ENCODE measurements around the gene HHIPL1. TPM values are rescaled to one million over a fixed set of nuclear protein-coding genes. Genes with fewer than 3 reads are reported as not detected.

The HHIPL1 gene
- total RNA-seq, 4 donors from 2014 or later: 0.13 to 4.7 (median 0.56) TPM

DNA sequence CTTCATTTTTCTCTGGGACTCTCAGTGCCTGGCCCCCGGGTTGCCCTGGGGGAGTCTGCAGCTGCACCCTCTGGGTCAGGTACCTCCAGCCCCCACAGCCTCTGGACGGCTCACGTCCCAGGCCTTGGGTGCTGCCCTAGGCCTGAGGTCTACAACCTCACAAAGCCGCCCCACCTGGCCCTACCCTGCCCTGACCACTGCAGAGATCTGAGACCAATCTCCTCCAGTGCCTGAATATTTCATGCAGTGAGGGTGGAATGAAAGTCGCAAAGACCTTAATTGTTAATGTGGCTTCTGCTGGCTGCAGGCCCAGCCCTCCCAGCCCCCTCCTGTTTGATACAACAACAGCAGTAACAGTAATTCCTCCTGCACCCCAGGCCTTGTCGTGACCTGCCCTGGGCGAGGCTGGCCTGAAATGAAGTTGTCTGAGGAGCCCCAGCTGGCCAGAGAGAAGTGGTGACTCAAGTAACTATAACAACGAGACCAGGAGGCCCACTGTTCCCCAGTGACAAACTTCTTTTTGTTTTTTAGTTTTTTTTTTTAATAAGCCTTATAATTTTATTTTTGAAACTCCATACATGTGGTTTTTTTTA, 32.1 kb upstream of the HHIPL1 start:
- no peaks in the 10 kb centered on the region for H3K9me3 ChIP-seq
- H3K4me1 ChIP-seq: peaks cover 26% of the 10 kb centered on the region
- H3K27me3 ChIP-seq: no peaks in the 10 kb centered on the region
- no peaks in the 10 kb centered on the region for H3K36me3 ChIP-seq
- no peak overlapping the region for H3K4me3 ChIP-seq
- peak overlapping the region; percentile 53 for H3K27ac ChIP-seq
- TF ChIP-seq, protein P1, sequence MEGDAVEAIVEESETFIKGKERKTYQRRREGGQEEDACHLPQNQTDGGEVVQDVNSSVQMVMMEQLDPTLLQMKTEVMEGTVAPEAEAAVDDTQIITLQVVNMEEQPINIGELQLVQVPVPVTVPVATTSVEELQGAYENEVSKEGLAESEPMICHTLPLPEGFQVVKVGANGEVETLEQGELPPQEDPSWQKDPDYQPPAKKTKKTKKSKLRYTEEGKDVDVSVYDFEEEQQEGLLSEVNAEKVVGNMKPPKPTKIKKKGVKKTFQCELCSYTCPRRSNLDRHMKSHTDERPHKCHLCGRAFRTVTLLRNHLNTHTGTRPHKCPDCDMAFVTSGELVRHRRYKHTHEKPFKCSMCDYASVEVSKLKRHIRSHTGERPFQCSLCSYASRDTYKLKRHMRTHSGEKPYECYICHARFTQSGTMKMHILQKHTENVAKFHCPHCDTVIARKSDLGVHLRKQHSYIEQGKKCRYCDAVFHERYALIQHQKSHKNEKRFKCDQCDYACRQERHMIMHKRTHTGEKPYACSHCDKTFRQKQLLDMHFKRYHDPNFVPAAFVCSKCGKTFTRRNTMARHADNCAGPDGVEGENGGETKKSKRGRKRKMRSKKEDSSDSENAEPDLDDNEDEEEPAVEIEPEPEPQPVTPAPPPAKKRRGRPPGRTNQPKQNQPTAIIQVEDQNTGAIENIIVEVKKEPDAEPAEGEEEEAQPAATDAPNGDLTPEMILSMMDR (IDR thresholded peaks at IDR 0.05): no peak
- TF ChIP-seq POLR2A (IDR thresholded peaks at IDR 0.05) (no peak), EP300 (IDR thresholded peaks at IDR 0.05) (no peak), POLR2AphosphoS5 (IDR thresholded peaks at IDR 0.05) (no peak)
- 65% methylated on average over 8 of the region's 8 CpGs for WGBS
- no peak for DNase-seq (ENCODE audit: low spot score in 2 of 2)

- no peaks in the 10 kb centered on the region for H3K27me3 ChIP-seq
- no peaks in the 10 kb centered on the region for H3K9me3 ChIP-seq
- 35% methylated on average over 7 of the region's 7 CpGs for WGBS
- no peaks in the 10 kb centered on the region for H3K36me3 ChIP-seq
- TF ChIP-seq EP300 (IDR thresholded peaks at IDR 0.05) (no peak), POLR2A (IDR thresholded peaks at IDR 0.05) (no peak), POLR2AphosphoS5 (IDR thresholded peaks at IDR 0.05) (no peak)
- TF ChIP-seq, protein P1 (IDR thresholded peaks at IDR 0.05): no peak
- peaks cover 33% of the 10 kb centered on the region for H3K4me1 ChIP-seq
- H3K4me3 ChIP-seq: no peak overlapping the region
- DNase-seq (ENCODE audit: low spot score in 2 of 2): no peak
- no peak overlapping the region for H3K27ac ChIP-seq
Observed at GRCh38 chr14:99615497-99616157, 29.3 kb upstream of the HHIPL1 start.

GRCh38 chr14:99616832-99617800, 27.8 kb upstream of the HHIPL1 start:
- Histone ChIP-seq H3K27me3 (no peaks in the 10 kb centered on the region), H3K36me3 (no peaks in the 10 kb centered on the region), H3K9me3 (no peaks in the 10 kb centered on the region), H3K4me1 (peaks cover 33% of the 10 kb centered on the region), H3K27ac (no peak overlapping the region), H3K4me3 (no peak overlapping the region)
- no peak for DNase-seq (ENCODE audit: low spot score in 2 of 2)
- TF ChIP-seq, protein P1 (IDR thresholded peaks at IDR 0.05): no peak
- no peak for TF ChIP-seq POLR2A (IDR thresholded peaks at IDR 0.05)
- 77% methylated on average over 16 of the region's 16 CpGs for WGBS

DNA sequence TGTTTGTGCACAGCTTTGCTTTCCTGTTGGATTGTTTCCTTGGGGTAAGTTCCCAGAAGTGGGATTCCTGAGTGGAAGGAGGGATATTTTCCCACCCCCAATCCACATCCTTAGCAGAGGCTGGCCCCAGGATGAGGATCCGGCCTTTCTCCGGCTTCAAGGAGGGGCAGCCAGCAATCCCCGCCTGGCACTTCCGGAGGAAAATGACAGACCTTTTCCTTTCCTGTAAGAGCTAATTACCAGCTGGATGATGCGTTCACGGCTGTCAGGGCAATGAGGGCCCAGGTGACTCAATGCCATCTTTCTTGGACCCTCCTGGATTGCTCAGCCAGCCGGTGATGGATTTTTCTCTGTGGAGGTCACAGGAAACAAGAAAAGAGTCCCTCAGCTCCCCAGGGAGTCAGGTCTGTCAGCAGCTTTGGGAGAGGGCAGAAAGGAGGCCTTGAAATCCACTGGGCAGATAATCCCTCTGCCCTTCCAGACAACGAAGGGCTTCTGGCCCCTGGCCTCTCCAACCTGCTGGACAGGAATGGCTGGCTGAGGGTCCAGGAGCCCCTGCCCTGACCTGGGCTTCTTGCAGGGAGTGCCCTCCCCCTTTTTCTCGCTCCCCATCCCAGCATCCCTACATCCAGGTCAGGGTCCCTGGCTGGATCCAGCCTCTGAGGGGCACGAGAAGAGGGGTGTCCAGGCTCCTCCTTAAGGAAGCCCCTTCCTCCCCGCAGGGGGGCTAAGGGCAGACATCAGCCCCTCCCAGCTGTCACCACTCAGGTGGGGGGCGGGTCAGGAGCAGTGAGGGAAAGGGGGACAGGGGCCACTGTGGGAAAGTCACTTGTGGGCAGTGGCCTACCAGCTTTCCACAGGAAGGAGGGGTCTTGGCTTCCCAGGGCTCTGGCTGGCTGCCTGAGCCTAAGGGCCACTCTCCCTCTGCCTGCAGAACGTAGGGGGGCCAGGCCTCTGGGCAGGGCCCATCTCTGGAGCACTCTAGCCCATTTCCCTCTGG, 24.8 kb upstream of the HHIPL1 start:
- WGBS: 43% methylated on average over 1 of the region's 13 CpGs
- H3K4me3 ChIP-seq: no peak overlapping the region
- H3K9me3 ChIP-seq: no peaks in the 10 kb centered on the region
- H3K27ac ChIP-seq: no peak overlapping the region
- H3K4me1 ChIP-seq: peaks cover 24% of the 10 kb centered on the region
- TF ChIP-seq, protein P1 (IDR thresholded peaks at IDR 0.05): no peak
- peak in 1 of 3 donors; percentile 8 for TF ChIP-seq POLR2AphosphoS5 (IDR thresholded peaks at IDR 0.05)
- no peak for TF ChIP-seq EP300 (IDR thresholded peaks at IDR 0.05)
- no peak for TF ChIP-seq POLR2A (IDR thresholded peaks at IDR 0.05)
- no peaks in the 10 kb centered on the region for H3K36me3 ChIP-seq
- no peaks in the 10 kb centered on the region for H3K27me3 ChIP-seq
- DNase-seq (ENCODE audit: low spot score in 2 of 2): no peak

Measured in suprapubic skin (tissue), 4 donors.